K562 (cell line): ENCODE measurements around the gene NR3C1. TPM values are rescaled to one million over a fixed set of nuclear protein-coding genes. Genes with fewer than 3 reads are reported as not detected.

ENCODE experiments used
- ATAC-seq: fragments of 200-7000 bp; cut with Tn5 transposase; 3 replicates; pipeline ENCODE4 v1.9.1; 2020; ENCODE audit warnings: moderate library complexity
- BruUV-seq: library from RNA; stranded (reverse); fragments of 400-500 nt; replicated peaks from 2 replicates; lab custom pipeline; 2021; lab: Mats Ljungman, UMichigan
- CTCF ChIA-PET: fragments of 300-600 bp; formaldehyde crosslinking; extraction: SDS; loops from one replicate; lab custom pipeline; 2021; ENCODE audit warnings: low intra/inter-chr PET ratio; lab: Yijun Ruan, JAX
- POLR2A ChIA-PET: fragments of 300-600, 350-650 bp; sonication (Branson Sonifier 250); formaldehyde crosslinking; extraction: SDS; loops from one replicate; lab custom pipeline; 2021; ENCODE audit warnings: antibody characterized with exemption, inconsistent platforms; lab: Yijun Ruan, JAX
- DNase-seq, 4 experiments: peaks; one replicate each; pipeline versions ENCODE4 v3.0.0 to v3.0.0-alpha.2; 2011 to 2018; ENCODE audit warnings: low spot score in 3 of 4, mixed read lengths in 3 of 4; ENCODE audit errors: extremely low read depth in 1 of 4
- FAIRE-seq: peaks from 2 replicates; lab custom pipeline; 2011; peaks lifted over from hg19 to GRCh38; lab: Jason Lieb, UNC
- H2AFZ ChIP-seq: 2 replicates; pipeline ENCODE4 v1.6.0; 2011; ENCODE audit warnings: low read depth, low read length, control low read depth, inconsistent platforms
- H3K27ac ChIP-seq: fragments of 200-600 bp; 3 replicates; pipeline ENCODE4 v1.8.0; 2011; ENCODE audit warnings: low read depth, mild to moderate bottlenecking, control low read depth, inconsistent platforms, low read length, moderate library complexity, mixed read lengths; ENCODE audit errors: extremely low read depth
- H3K27me3 ChIP-seq, 2 experiments: fragments of 300-600 bp in 1 of 2; 2 replicates in 1 of 2; 3 replicates in 1 of 2; pipeline versions ENCODE4 v1.6.0 to v1.8.0; 2011; ENCODE audit warnings: inconsistent platforms in 2 of 2, low read length in 2 of 2, mild to moderate bottlenecking in 1 of 2, mixed read lengths in 1 of 2, moderate library complexity in 1 of 2; ENCODE audit not compliant: control insufficient read depth in 2 of 2, insufficient read depth in 2 of 2
- H3K36me3 ChIP-seq: fragments of 300-600 bp; 3 replicates; pipeline ENCODE4 v1.8.0; 2011; ENCODE audit warnings: mild to moderate bottlenecking, low read length, inconsistent platforms; ENCODE audit not compliant: control insufficient read depth, insufficient read depth
- H3K4me1 ChIP-seq, 2 experiments: fragments of 200-600 bp in 1 of 2; replicated peaks in 1 of 2; 2 replicates in 1 of 2; 3 replicates in 1 of 2; pipeline versions ENCODE4 v1.5.1 to v1.8.0; 2011; ENCODE audit warnings: inconsistent platforms in 2 of 2, low read length in 2 of 2, mild to moderate bottlenecking in 1 of 2, mixed read lengths in 1 of 2, moderate library complexity in 1 of 2; ENCODE audit not compliant: control insufficient read depth in 2 of 2, insufficient read depth in 2 of 2
- H3K4me2 ChIP-seq: 2 replicates; pipeline ENCODE4 v1.6.1; 2011; ENCODE audit warnings: low read length, control low read depth, inconsistent platforms, mixed read lengths; ENCODE audit not compliant: insufficient read depth
- H3K4me3 ChIP-seq: fragments of 200-600 bp; sonication (generic), shearing (Covaris generic); 2 replicates; pipeline ENCODE4 v1.5.1; 2016; ENCODE audit warnings: control low read depth, inconsistent platforms
- H3K79me2 ChIP-seq: fragments of 200-600 bp; 3 replicates; pipeline ENCODE4 v1.8.0; 2011; ENCODE audit warnings: low read length, inconsistent platforms; ENCODE audit not compliant: control insufficient read depth, insufficient read depth
- H3K9ac ChIP-seq, 2 experiments: 2 replicates each; pipeline versions ENCODE4 v1.6.0 to v1.6.1; 2011; ENCODE audit warnings: low read depth in 2 of 2, low read length in 2 of 2, control low read depth in 1 of 2, inconsistent platforms in 1 of 2, mild to moderate bottlenecking in 1 of 2, mixed read lengths in 1 of 2; ENCODE audit not compliant: insufficient read depth in 1 of 2
- H3K9me1 ChIP-seq: one replicate; pipeline ENCODE4 v1.6.0; 2011; ENCODE audit warnings: inconsistent platforms, mild to moderate bottlenecking, low read length, moderate library complexity; ENCODE audit not compliant: control insufficient read depth, insufficient read depth
- H3K9me3 ChIP-seq: replicated peaks from 2 replicates; pipeline ENCODE4 v1.5.1; 2011; ENCODE audit warnings: low read depth, low read length, inconsistent platforms; ENCODE audit not compliant: control insufficient read depth, insufficient read depth
- H4K20me1 ChIP-seq: replicated peaks from 2 replicates; pipeline ENCODE4 v1.6.1; 2011; ENCODE audit warnings: low read length, inconsistent platforms, mixed read lengths; ENCODE audit not compliant: control insufficient read depth, insufficient read depth
- CTBP1 ChIP-seq: fragments of 450-650 bp; IDR thresholded peaks from 2 replicates; pipeline ENCODE4 v1.6.1; 2016; ENCODE audit warnings: borderline replicate concordance
- ELF1 ChIP-seq: fragments of 200-800 bp; sonication (Bioruptor generic); IDR thresholded peaks from 2 replicates; pipeline ENCODE4 v1.6.1; 2016; ENCODE audit warnings: missing genetic modification characterization, missing compliant biosample characterization
- ILF3 ChIP-seq: fragments of 450-650 bp; IDR thresholded peaks from 2 replicates; pipeline ENCODE4 v1.6.1; 2018; ENCODE audit warnings: antibody characterized with exemption, mild to moderate bottlenecking, moderate library complexity, borderline replicate concordance
- MEF2A ChIP-seq: IDR thresholded peaks from 2 replicates; pipeline ENCODE4 v1.6.1; 2011; ENCODE audit warnings: low read depth, mild to moderate bottlenecking, low read length, moderate library complexity; ENCODE audit not compliant: control insufficient read depth
- POLR2H ChIP-seq: IDR thresholded peaks from 2 replicates; pipeline ENCODE4 v1.6.1; 2016; ENCODE audit warnings: missing genetic modification characterization, low read depth, mild to moderate bottlenecking, control low read depth, missing compliant biosample characterization, moderate library complexity
- RNF2 ChIP-seq: sonication (generic); IDR thresholded peaks from 2 replicates; pipeline ENCODE4 v1.6.1; 2016
- SRF ChIP-seq, 2 experiments: fragments of 250-450, 450-650 bp in 1 of 2; sonication (Bioruptor Pico) in 1 of 2; sonication (generic) in 1 of 2; formaldehyde crosslinking; IDR thresholded peaks; 2 replicates each; pipeline versions ENCODE4 v1.5.0 to v1.5.1; 2020 to 2022; ENCODE audit warnings: mild to moderate bottlenecking in 1 of 2, missing genetic modification reagents in 1 of 2
- TBL1XR1 ChIP-seq, 2 experiments: IDR thresholded peaks; 2 replicates each; pipeline ENCODE4 v1.6.1; 2012; ENCODE audit warnings: improper control_type of control experiment in 2 of 2, low read length in 2 of 2, mild to moderate bottlenecking in 1 of 2
- ZNF23 ChIP-seq: fragments of 250-450 bp; sonication (Bioruptor Pico); IDR thresholded peaks from 2 replicates; pipeline ENCODE4 v1.4.0; 2020; ENCODE audit warnings: mild to moderate bottlenecking
- ZNF263 ChIP-seq: sonication (generic); formaldehyde crosslinking; IDR thresholded peaks from 2 replicates; pipeline ENCODE4 v1.8.0; 2022; ENCODE audit warnings: mild to moderate bottlenecking, missing genetic modification reagents, borderline replicate concordance
- ZNF445 ChIP-seq: fragments of 250-450 bp; sonication (Bioruptor Pico); IDR thresholded peaks from 2 replicates; pipeline ENCODE4 v1.4.0; 2020; ENCODE audit warnings: low read depth, mild to moderate bottlenecking, moderate library complexity
- ZSCAN29 ChIP-seq: fragments of 450-650 bp; IDR thresholded peaks from 2 replicates; pipeline ENCODE4 v1.6.1; 2017
- WGBS: fragments of 100-300 bp; shearing (Covaris generic); methylation state at CpG from one replicate; pipeline ENCODE4 v1.1.6; 2016; ENCODE audit warnings: low coverage, mixed read lengths; ENCODE audit not compliant: insufficient coverage; ENCODE audit errors: missing lambda C conversion rate; 5-methylcytosine and 5-hydroxymethylcytosine counted together
- in situ Hi-C: fragments of 300-500 bp; cut with MboI; formaldehyde crosslinking; loops from 4 replicates; pipeline ENCODE4 v1.15.0; 2018; ENCODE audit warnings: inconsistent platforms, mixed read lengths
- intact Hi-C: fragments of 100-400 bp; cut with micrococcal nuclease; formaldehyde crosslinking; loops from 2 replicates; pipeline ENCODE4 v1.14.2; 2022
- polyA plus RNA-seq, 8 experiments: library from polyadenylated mRNA; depleted of rRNA in 4 of 8; stranded (reverse) in 5 of 8; unstranded in 3 of 8; fragments of >200 nt; fragmentation: Nextera tagmentation in 2 of 8; fragmentation: Illumina TruSeq in 1 of 8; extraction: Ambion mirVana in 2 of 8; extraction: Trizol in 1 of 8; gene quantifications; 2 replicates each; pipeline versions ENCODE4 v1.2.1 to v1.2.3, GENCODE V29; 2011 to 2014; ENCODE audit warnings: inconsistent platforms in 1 of 8, missing spikeins in 1 of 8
- total RNA-seq, 7 experiments: library from RNA; depleted of rRNA in 6 of 7; stranded (reverse); fragments of >200 nt in 6 of 7; fragmentation: Illumina TruSeq in 2 of 7; extraction: Trizol in 2 of 7; gene quantifications; 2 replicates each; pipeline versions ENCODE4 v1.2.1 to v1.2.3, GENCODE V29; 2011 to 2021; ENCODE audit warnings: low replicate concordance in 1 of 7
- TF ChIP-seq, protein P1 (sequence below): fragments of 250-450 bp; sonication (Bioruptor Pico); IDR thresholded peaks from 2 replicates; pipeline ENCODE4 v1.9.0; 2021; ENCODE audit warnings: mild to moderate bottlenecking, inconsistent platforms

The NR3C1 gene
- total and polyA plus RNA-seq, 9 of the 15 experiments (the other 6 are each of a cell fraction or from before 2014, with no cell fraction given) = 8.2 to 36.0 (median 15.0) TPM

DNA sequence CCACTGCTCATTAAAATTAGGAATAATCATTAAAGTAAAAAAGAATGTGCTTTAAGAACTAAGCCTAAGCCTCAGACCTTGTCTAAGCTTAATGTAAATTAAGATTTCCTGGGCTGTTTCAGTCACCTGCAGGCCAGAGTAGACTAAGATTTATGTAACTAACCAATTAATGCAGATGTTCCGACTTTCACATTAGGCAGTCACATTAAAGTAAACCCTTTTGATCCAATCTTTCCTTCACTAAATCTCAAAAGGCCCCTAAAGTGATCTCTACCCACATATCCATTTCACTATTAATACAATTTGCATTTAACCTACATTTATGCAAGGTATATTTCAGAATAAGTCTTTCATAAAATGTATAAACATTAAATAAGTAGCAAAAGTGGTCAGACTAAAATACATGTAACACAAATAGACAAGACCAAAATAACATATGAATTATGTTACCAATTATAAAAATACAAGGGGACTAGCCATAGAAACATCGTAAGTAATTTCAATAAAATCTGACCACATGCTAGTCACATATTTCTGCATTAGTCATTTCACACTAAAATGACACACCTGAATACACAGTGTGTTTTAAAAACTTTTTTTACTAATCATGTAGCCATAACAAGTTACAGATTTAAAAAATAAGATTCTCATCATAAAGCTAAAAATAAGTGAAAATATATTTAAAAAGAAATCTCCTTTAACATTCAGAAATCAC, 7.7 kb downstream of the NR3C1 start:
- Histone ChIP-seq H3K9ac (no peak overlapping the region), H3K36me3 (peaks cover 20% of the 10 kb centered on the region), H3K4me2 (no peak overlapping the region), H3K27me3 (no peaks in the 10 kb centered on the region), H3K79me2 (peaks cover 98% of the 10 kb centered on the region), H2AFZ (no peak overlapping the region), H4K20me1 (peaks cover 17% of the 10 kb centered on the region), H3K9me3 (no peaks in the 10 kb centered on the region), H3K4me3 (no peak overlapping the region), H3K9me1 (no peaks in the 10 kb centered on the region), H3K27ac (no peak overlapping the region), H3K4me1 (peaks cover 0 to 9% of the 10 kb centered on the region in 2 experiments; a peak in 2 of 5 replicates)
- DNase-seq (no peak), FAIRE-seq (no peak), ATAC-seq (no peak)
- BruUV-seq = no TSS peak
- in situ Hi-C loops = no loop called here
- intact Hi-C loops = no loop called here
- 73% methylated on average over 2 of the region's 2 CpGs for WGBS
- ChIA-PET POLR2A (no interaction called here), CTCF (no interaction called here)
- TF ChIP-seq CTBP1 (no peak), ILF3 (no peak), ZNF445 (CRISPR knock-in tag) (no peak), MEF2A (no peak), ZNF23 (CRISPR knock-in tag) (no peak), POLR2H (tag) (no peak), TBL1XR1 (IDR thresholded peaks at IDR 0.05; ENCODE audit: low read length in 2 of 2) (no peak), ZNF263 (CRISPR knock-in tag) (no peak), SRF (CRISPR knock-in tag; IDR thresholded peaks at IDR 0.05) (no peak), RNF2 (no peak), ELF1 (tag) (no peak), ZSCAN29 (no peak)
- TF ChIP-seq, protein P1, sequence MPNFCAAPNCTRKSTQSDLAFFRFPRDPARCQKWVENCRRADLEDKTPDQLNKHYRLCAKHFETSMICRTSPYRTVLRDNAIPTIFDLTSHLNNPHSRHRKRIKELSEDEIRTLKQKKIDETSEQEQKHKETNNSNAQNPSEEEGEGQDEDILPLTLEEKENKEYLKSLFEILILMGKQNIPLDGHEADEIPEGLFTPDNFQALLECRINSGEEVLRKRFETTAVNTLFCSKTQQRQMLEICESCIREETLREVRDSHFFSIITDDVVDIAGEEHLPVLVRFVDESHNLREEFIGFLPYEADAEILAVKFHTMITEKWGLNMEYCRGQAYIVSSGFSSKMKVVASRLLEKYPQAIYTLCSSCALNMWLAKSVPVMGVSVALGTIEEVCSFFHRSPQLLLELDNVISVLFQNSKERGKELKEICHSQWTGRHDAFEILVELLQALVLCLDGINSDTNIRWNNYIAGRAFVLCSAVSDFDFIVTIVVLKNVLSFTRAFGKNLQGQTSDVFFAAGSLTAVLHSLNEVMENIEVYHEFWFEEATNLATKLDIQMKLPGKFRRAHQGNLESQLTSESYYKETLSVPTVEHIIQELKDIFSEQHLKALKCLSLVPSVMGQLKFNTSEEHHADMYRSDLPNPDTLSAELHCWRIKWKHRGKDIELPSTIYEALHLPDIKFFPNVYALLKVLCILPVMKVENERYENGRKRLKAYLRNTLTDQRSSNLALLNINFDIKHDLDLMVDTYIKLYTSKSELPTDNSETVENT (CRISPR knock-in tag) = no peak
